GM23338 (cell line): ENCODE data around the gene ROPN1L. TPM values are rescaled to one million over a fixed set of nuclear protein-coding genes. Genes with fewer than 3 reads are reported as not detected.

ENCODE experiments used
- ATAC-seq: fragments of 200-7000 bp; cut with Tn5 transposase; 3 replicates; pipeline ENCODE4 v1.9.1; 2020
- DNase-seq: peaks from one replicate; pipeline ENCODE4 v3.0.0-alpha.2; 2015; ENCODE audit warnings: low spot score
- H2AFZ ChIP-seq: fragments of 200-600 bp; sonication (generic); 2 replicates; pipeline ENCODE4 v1.8.0; 2016; ENCODE audit warnings: antibody characterized with exemption, mild to moderate bottlenecking, moderate library complexity
- H3F3A ChIP-seq: fragments of 200-600 bp; sonication (generic); replicated peaks from 2 replicates; pipeline ENCODE4 v1.8.0; 2017; ENCODE audit warnings: antibody characterized with exemption, mixed run types, low read depth
- H3K27ac ChIP-seq: fragments of 200-600 bp; sonication (generic); 2 replicates; pipeline ENCODE4 v1.6.1; 2016; ENCODE audit warnings: low read depth
- H3K27me3 ChIP-seq: fragments of 200-600 bp; sonication (generic); 2 replicates; pipeline ENCODE4 v1.8.0; 2016; ENCODE audit warnings: mild to moderate bottlenecking, mixed run types, moderate library complexity; ENCODE audit not compliant: insufficient read depth
- H3K36me3 ChIP-seq: fragments of 200-600 bp; sonication (generic); 2 replicates; pipeline ENCODE4 v1.8.0; 2016; ENCODE audit warnings: mild to moderate bottlenecking; ENCODE audit not compliant: insufficient read depth
- H3K4me1 ChIP-seq: fragments of 200-600 bp; sonication (generic); 2 replicates; pipeline ENCODE4 v1.8.0; 2016; ENCODE audit warnings: mild to moderate bottlenecking, moderate library complexity; ENCODE audit not compliant: insufficient read depth
- H3K4me2 ChIP-seq: fragments of 200-600 bp; sonication (generic); 2 replicates; pipeline ENCODE4 v1.7.1; 2017; ENCODE audit warnings: mixed run types
- H3K4me3 ChIP-seq: fragments of 200-600 bp; sonication (generic); 2 replicates; pipeline ENCODE4 v1.6.1; 2016; ENCODE audit warnings: mixed run types
- H3K79me2 ChIP-seq: fragments of 200-600 bp; sonication (generic); replicated peaks from 2 replicates; pipeline ENCODE4 v1.8.0; 2017; ENCODE audit warnings: mild to moderate bottlenecking; ENCODE audit not compliant: insufficient read depth
- H3K9me2 ChIP-seq: fragments of 200-600 bp; sonication (generic); 2 replicates; pipeline ENCODE4 v1.8.0; 2017; ENCODE audit not compliant: insufficient read depth
- H4K20me1 ChIP-seq: fragments of 200-600 bp; sonication (generic); replicated peaks from 2 replicates; pipeline ENCODE4 v1.8.0; 2017; ENCODE audit warnings: mild to moderate bottlenecking; ENCODE audit not compliant: insufficient read depth
- H3K27ac Mint-ChIP-seq: 2 replicates; pipeline ENCODE4 v1.8.0; 2020; ENCODE audit warnings: inconsistent platforms, mild to moderate bottlenecking, moderate library complexity, mixed read lengths
- H3K27me3 Mint-ChIP-seq: 3 replicates; pipeline ENCODE4 v1.8.0; 2022; ENCODE audit warnings: low read depth, mild to moderate bottlenecking, moderate library complexity, mixed read lengths, inconsistent platforms; ENCODE audit not compliant: insufficient read depth, poor library complexity
- H3K36me3 Mint-ChIP-seq: 3 replicates; pipeline ENCODE4 v1.8.0; 2021; ENCODE audit warnings: low read depth, mild to moderate bottlenecking, inconsistent platforms, moderate library complexity, mixed read lengths
- H3K4me1 Mint-ChIP-seq: 3 replicates; pipeline ENCODE4 v1.8.0; 2020; ENCODE audit warnings: mild to moderate bottlenecking, inconsistent platforms, mixed read lengths
- H3K4me3 Mint-ChIP-seq: 3 replicates; pipeline ENCODE4 v1.8.0; 2021; ENCODE audit warnings: moderate library complexity, mild to moderate bottlenecking, inconsistent platforms, mixed read lengths
- H3K9me3 Mint-ChIP-seq: 3 replicates; pipeline ENCODE4 v1.8.0; 2020; ENCODE audit warnings: moderate library complexity, mild to moderate bottlenecking, inconsistent platforms, mixed read lengths
- CREB1 ChIP-seq: fragments of 250-450 bp; sonication (Bioruptor Pico); IDR thresholded peaks from 2 replicates; pipeline ENCODE4 v1.5.0; 2020; ENCODE audit warnings: low read depth, mild to moderate bottlenecking, moderate library complexity
- EZH2 ChIP-seq: fragments of 200-600 bp; sonication (generic); IDR thresholded peaks from one replicate; pipeline ENCODE4 v1.8.0; 2017; ENCODE audit warnings: antibody characterized with exemption, mild to moderate bottlenecking, low read depth; ENCODE audit not compliant: unreplicated experiment
- EZH2phosphoT487 ChIP-seq: fragments of 200-600 bp; sonication (generic); IDR thresholded peaks from one replicate; pipeline ENCODE4 v1.8.1; 2018; ENCODE audit warnings: antibody characterized with exemption; ENCODE audit not compliant: unreplicated experiment
- JUNB ChIP-seq: IDR thresholded peaks from one replicate; pipeline ENCODE4 v1.6.1; 2016; ENCODE audit warnings: antibody characterized with exemption; ENCODE audit not compliant: unreplicated experiment
- NANOG ChIP-seq: IDR thresholded peaks from 2 replicates; pipeline ENCODE4 v1.6.1; 2016; ENCODE audit warnings: antibody characterized with exemption, borderline replicate concordance
- ZNF114 ChIP-seq: fragments of 250-450 bp; sonication (Bioruptor Pico); IDR thresholded peaks from 2 replicates; pipeline ENCODE4 v1.5.0; 2020; ENCODE audit warnings: mild to moderate bottlenecking, moderate library complexity
- polyA plus RNA-seq: library from polyadenylated mRNA; unstranded; fragments of >200 nt; fragmentation: Nextera tagmentation; extraction: Ambion mirVana; gene quantifications from 2 replicates; pipeline ENCODE4 v1.2.1, GENCODE V29; 2016
- total RNA-seq: library from RNA; depleted of rRNA; stranded (reverse); fragments of >200 nt; shearing (Covaris generic); gene quantifications from 2 replicates; pipeline ENCODE4 v1.2.3, GENCODE V29; 2014
- TF ChIP-seq, protein P1 (sequence below), 2 experiments: fragments of 200-600 bp in 1 of 2; sonication (generic) in 1 of 2; conservative IDR thresholded peaks; 2 replicates each; pipeline versions ENCODE4 v1.5.1 to v1.6.1; 2016 to 2017; ENCODE audit warnings: antibody characterized with exemption in 2 of 2, low read depth in 2 of 2, mild to moderate bottlenecking in 2 of 2, moderate library complexity in 1 of 2
- TF ChIP-seq, protein P2 (sequence below): fragments of 250-450 bp; sonication (Bioruptor Pico); IDR thresholded peaks from 2 replicates; pipeline ENCODE4 v1.5.0; 2020; ENCODE audit warnings: mild to moderate bottlenecking, moderate library complexity
- TF ChIP-seq, protein P3 (sequence below): IDR thresholded peaks from 2 replicates; pipeline ENCODE4 v1.6.1; 2016; ENCODE audit warnings: antibody characterized with exemption

ROPN1L gene
- total and polyA plus RNA-seq, 2 experiments from 2014 or later: 0.57 TPM; not detected in 1

DNA sequence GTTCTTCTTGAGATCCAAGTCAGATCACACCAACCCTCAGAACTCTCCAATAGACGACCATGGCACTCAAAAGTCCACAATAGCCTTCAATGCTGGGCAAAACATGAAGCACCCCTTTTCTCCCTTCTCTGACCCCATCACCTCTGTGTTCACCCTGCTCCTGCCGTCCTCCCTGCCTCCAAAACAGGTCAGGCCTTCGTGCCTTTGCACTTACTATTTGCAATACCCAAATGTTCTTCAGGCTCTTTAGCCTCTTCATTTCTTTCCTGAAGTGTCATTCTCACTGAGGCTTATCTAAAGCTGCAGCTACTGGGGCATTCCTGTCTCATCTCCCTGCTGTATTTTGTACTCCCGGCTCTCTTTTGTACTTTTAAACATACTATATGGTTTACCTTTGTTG lies 2.0 kb upstream of the ROPN1L start:
- TF ChIP-seq EZH2phosphoT487 (no peak), ZNF114 (CRISPR knock-in tag) (no peak), NANOG (no peak), JUNB (no peak), EZH2 (no peak), CREB1 (CRISPR knock-in tag) (no peak)
- TF ChIP-seq, protein P1, sequence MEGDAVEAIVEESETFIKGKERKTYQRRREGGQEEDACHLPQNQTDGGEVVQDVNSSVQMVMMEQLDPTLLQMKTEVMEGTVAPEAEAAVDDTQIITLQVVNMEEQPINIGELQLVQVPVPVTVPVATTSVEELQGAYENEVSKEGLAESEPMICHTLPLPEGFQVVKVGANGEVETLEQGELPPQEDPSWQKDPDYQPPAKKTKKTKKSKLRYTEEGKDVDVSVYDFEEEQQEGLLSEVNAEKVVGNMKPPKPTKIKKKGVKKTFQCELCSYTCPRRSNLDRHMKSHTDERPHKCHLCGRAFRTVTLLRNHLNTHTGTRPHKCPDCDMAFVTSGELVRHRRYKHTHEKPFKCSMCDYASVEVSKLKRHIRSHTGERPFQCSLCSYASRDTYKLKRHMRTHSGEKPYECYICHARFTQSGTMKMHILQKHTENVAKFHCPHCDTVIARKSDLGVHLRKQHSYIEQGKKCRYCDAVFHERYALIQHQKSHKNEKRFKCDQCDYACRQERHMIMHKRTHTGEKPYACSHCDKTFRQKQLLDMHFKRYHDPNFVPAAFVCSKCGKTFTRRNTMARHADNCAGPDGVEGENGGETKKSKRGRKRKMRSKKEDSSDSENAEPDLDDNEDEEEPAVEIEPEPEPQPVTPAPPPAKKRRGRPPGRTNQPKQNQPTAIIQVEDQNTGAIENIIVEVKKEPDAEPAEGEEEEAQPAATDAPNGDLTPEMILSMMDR (conservative IDR thresholded peaks at IDR 0.05; ENCODE audit: low read depth in 2 of 2): no peak
- TF ChIP-seq, protein P2, sequence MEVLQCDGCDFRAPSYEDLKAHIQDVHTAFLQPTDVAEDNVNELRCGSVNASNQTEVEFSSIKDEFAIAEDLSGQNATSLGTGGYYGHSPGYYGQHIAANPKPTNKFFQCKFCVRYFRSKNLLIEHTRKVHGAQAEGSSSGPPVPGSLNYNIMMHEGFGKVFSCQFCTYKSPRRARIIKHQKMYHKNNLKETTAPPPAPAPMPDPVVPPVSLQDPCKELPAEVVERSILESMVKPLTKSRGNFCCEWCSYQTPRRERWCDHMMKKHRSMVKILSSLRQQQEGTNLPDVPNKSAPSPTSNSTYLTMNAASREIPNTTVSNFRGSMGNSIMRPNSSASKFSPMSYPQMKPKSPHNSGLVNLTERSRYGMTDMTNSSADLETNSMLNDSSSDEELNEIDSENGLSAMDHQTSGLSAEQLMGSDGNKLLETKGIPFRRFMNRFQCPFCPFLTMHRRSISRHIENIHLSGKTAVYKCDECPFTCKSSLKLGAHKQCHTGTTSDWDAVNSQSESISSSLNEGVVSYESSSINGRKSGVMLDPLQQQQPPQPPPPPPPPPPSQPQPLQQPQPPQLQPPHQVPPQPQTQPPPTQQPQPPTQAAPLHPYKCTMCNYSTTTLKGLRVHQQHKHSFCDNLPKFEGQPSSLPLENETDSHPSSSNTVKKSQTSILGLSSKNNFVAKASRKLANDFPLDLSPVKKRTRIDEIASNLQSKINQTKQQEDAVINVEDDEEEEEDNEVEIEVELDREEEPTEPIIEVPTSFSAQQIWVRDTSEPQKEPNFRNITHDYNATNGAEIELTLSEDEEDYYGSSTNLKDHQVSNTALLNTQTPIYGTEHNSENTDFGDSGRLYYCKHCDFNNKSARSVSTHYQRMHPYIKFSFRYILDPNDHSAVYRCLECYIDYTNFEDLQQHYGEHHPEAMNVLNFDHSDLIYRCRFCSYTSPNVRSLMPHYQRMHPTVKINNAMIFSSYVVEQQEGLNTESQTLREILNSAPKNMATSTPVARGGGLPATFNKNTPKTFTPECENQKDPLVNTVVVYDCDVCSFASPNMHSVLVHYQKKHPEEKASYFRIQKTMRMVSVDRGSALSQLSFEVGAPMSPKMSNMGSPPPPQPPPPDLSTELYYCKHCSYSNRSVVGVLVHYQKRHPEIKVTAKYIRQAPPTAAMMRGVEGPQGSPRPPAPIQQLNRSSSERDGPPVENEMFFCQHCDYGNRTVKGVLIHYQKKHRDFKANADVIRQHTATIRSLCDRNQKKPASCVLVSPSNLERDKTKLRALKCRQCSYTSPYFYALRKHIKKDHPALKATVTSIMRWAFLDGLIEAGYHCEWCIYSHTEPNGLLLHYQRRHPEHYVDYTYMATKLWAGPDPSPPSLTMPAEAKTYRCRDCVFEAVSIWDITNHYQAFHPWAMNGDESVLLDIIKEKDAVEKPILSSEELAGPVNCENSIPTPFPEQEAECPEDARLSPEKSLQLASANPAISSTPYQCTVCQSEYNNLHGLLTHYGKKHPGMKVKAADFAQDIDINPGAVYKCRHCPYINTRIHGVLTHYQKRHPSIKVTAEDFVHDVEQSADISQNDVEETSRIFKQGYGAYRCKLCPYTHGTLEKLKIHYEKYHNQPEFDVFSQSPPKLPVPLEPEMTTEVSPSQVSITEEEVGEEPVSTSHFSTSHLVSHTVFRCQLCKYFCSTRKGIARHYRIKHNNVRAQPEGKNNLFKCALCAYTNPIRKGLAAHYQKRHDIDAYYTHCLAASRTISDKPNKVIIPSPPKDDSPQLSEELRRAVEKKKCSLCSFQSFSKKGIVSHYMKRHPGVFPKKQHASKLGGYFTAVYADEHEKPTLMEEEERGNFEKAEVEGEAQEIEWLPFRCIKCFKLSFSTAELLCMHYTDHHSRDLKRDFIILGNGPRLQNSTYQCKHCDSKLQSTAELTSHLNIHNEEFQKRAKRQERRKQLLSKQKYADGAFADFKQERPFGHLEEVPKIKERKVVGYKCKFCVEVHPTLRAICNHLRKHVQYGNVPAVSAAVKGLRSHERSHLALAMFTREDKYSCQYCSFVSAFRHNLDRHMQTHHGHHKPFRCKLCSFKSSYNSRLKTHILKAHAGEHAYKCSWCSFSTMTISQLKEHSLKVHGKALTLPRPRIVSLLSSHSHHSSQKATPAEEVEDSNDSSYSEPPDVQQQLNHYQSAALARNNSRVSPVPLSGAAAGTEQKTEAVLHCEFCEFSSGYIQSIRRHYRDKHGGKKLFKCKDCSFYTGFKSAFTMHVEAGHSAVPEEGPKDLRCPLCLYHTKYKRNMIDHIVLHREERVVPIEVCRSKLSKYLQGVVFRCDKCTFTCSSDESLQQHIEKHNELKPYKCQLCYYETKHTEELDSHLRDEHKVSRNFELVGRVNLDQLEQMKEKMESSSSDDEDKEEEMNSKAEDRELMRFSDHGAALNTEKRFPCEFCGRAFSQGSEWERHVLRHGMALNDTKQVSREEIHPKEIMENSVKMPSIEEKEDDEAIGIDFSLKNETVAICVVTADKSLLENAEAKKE (CRISPR knock-in tag): no peak
- TF ChIP-seq, protein P3, sequence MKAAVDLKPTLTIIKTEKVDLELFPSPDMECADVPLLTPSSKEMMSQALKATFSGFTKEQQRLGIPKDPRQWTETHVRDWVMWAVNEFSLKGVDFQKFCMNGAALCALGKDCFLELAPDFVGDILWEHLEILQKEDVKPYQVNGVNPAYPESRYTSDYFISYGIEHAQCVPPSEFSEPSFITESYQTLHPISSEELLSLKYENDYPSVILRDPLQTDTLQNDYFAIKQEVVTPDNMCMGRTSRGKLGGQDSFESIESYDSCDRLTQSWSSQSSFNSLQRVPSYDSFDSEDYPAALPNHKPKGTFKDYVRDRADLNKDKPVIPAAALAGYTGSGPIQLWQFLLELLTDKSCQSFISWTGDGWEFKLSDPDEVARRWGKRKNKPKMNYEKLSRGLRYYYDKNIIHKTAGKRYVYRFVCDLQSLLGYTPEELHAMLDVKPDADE: no peak
- Mint-ChIP-seq H3K36me3 (0 out of 3 replicates have a peak, but pooled peaks cover 1% of the 10 kb centered on the region), H3K4me3 (no peak overlapping the region), H3K27me3 (peaks cover 11% of the 10 kb centered on the region), H3K4me1 (peaks cover 4% of the 10 kb centered on the region; the same call in 1 of the 3 replicates), H3K27ac (no peak overlapping the region), H3K9me3 (no peaks in the 10 kb centered on the region)
- no peak overlapping the region for H3K4me3 ChIP-seq
- no peaks in the 10 kb centered on the region for H3K36me3 ChIP-seq
- DNase-seq: no peak
- H3K4me1 ChIP-seq: peaks cover 3% of the 10 kb centered on the region; the same call in 1 of the 2 replicates
- H3F3A ChIP-seq: peaks cover 14% of the 10 kb centered on the region
- H3K79me2 ChIP-seq: no peaks in the 10 kb centered on the region
- no peaks in the 10 kb centered on the region for H3K9me2 ChIP-seq
- no peak for ATAC-seq
- no peak overlapping the region for H2AFZ ChIP-seq
- no peak overlapping the region for H3K4me2 ChIP-seq
- H3K27me3 ChIP-seq: peaks cover 20% of the 10 kb centered on the region
- peaks cover 3% of the 10 kb centered on the region; the same call in 1 of the 2 replicates for H4K20me1 ChIP-seq
- H3K27ac ChIP-seq: no peak overlapping the region
